IMR-90 (cell line): ENCODE data around the gene ETV6.

Experiments
- CEBPB ChIP-seq: IDR thresholded peaks from 2 replicates; pipeline ENCODE4 v1.6.1; 2012; ENCODE audit warnings: low read depth, low read length, improper control_type of control experiment
- CHD1 ChIP-seq: IDR thresholded peaks from 2 replicates; pipeline ENCODE4 v1.6.1; 2012; ENCODE audit warnings: low read depth, low read length, improper control_type of control experiment
- CTCF ChIP-seq: conservative IDR thresholded peaks from 2 replicates; pipeline ENCODE4 v1.5.1; 2012; ENCODE audit warnings: mild to moderate bottlenecking, low read depth, low read length, improper control_type of control experiment
- FOS ChIP-seq: fragments of 150-350 bp; IDR thresholded peaks from 2 replicates; pipeline ENCODE4 v1.6.1; 2016; ENCODE audit warnings: low read depth, low read length
- MAFK ChIP-seq: IDR thresholded peaks from 2 replicates; pipeline ENCODE4 v1.6.1; 2012; ENCODE audit warnings: low read depth, low read length, improper control_type of control experiment
- MXI1 ChIP-seq: IDR thresholded peaks from 2 replicates; pipeline ENCODE4 v1.6.1; 2012; ENCODE audit warnings: low read depth, mild to moderate bottlenecking, low read length, moderate library complexity, borderline replicate concordance
- NFE2L2 ChIP-seq: fragments of 150-350 bp; IDR thresholded peaks from 2 replicates; pipeline ENCODE4 v1.6.1; 2016; ENCODE audit warnings: low read depth, mild to moderate bottlenecking, low read length
- POLR2A ChIP-seq: IDR thresholded peaks from 2 replicates; pipeline ENCODE4 v1.6.1; 2012; ENCODE audit warnings: mild to moderate bottlenecking, low read depth, low read length
- RAD21 ChIP-seq: IDR thresholded peaks from 2 replicates; pipeline ENCODE4 v1.6.1; 2012; ENCODE audit warnings: low read length, improper control_type of control experiment
- RCOR1 ChIP-seq: IDR thresholded peaks from 2 replicates; pipeline ENCODE4 v1.6.1; 2012; ENCODE audit warnings: mild to moderate bottlenecking, low read length, improper control_type of control experiment; ENCODE audit not compliant: insufficient replicate concordance
- RFX5 ChIP-seq: IDR thresholded peaks from 2 replicates; pipeline ENCODE4 v1.8.0; 2012; ENCODE audit warnings: low read depth, mild to moderate bottlenecking, low read length, moderate library complexity
- SMC3 ChIP-seq: fragments of 150-350 bp; IDR thresholded peaks from 2 replicates; pipeline ENCODE4 v1.6.1; 2016; ENCODE audit warnings: low read depth, mild to moderate bottlenecking, antibody characterized with exemption, low read length, moderate library complexity

DNA sequence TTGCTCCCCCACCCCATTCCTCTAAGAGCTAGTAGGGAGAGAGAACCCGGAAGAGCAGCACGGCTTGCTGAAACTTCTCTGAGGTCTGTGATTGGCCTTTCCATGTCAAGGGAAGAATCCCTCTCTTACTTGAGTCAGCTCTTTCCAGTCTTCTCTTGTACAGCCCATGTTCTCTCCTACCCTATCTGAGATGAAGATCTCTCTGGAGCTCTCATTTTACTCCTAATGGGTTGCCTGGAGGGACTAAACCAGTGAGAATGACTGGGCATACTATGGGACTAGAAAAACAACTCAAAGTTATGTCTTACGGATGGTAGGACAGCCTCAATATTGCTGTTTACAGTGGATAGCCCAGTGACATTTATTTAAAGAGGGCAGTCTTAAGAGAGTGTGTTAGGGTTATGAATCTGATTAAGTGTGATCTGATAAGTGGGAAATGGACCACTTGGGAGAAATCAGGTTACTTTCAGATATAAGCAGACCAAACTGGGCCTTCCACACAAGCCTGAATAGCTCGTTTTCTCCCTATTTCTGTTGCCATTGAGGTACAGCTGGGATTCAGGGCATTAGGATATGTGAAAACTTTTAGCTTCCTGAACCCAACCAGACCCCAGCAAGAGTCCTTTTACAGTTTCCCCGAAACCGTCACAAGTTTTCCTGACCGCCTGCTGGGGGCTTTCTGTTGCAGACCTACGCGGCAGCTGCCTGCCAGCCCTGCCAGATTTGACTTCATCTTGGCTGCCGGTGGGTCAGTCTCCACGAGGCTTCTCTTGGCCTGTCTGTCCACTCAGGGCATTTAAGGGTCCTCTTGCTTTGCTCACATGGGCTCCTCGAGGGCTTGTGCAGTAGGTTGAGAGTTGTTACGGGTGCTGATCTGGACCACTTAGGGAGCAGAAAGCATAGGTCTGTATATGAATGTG lies 16.9 kb downstream of the ETV6 start:
- TF ChIP-seq CTCF = no peak
- TF ChIP-seq POLR2A = no peak
- TF ChIP-seq RFX5 = no peak
- TF ChIP-seq RCOR1 = no peak
- no peak for TF ChIP-seq FOS
- no peak for TF ChIP-seq RAD21
- no peak for TF ChIP-seq CEBPB
- TF ChIP-seq NFE2L2 = no peak
- no peak for TF ChIP-seq MAFK
- no peak for TF ChIP-seq MXI1
- no peak for TF ChIP-seq SMC3
- TF ChIP-seq CHD1 = no peak
